Fibroblast of the aortic adventitia (primary cell): Measurements from ENCODE around the gene MPP3. TPM values are rescaled to one million over a fixed set of nuclear protein-coding genes. Genes with fewer than 3 reads are reported as not detected.
A peak's percentile ranks its signal among the peaks of the same experiment; 100 is the strongest.
"Not testable (repeated sequence)": the region's sequence is repeated elsewhere in the genome, so short reads cannot be mapped to it uniquely, and the experiment has no call there.

ENCODE experiments used
- DNase-seq: peaks from one replicate; pipeline ENCODE4 v3.0.0-alpha.2; 2010; ENCODE audit warnings: low read depth
- H3K4me3 ChIP-seq: 2 replicates; pipeline ENCODE4 v1.5.1; 2011; ENCODE audit warnings: low read depth, mild to moderate bottlenecking, control low read depth, low read length, moderate library complexity
- total RNA-seq: library from RNA; depleted of rRNA; stranded (reverse); fragments of >200 nt; gene quantifications from 2 replicates; pipeline ENCODE4 v1.2.3, GENCODE V29; 2012; ENCODE audit warnings: low replicate concordance
- TF ChIP-seq, protein P1 (sequence below): IDR thresholded peaks from 2 replicates; pipeline ENCODE4 v1.5.1; 2011; ENCODE audit warnings: mild to moderate bottlenecking, low read length, control low read depth, inconsistent platforms; ENCODE audit not compliant: insufficient read depth

MPP3 gene
- total RNA-seq, 1 donor: 9.6 TPM

DNA sequence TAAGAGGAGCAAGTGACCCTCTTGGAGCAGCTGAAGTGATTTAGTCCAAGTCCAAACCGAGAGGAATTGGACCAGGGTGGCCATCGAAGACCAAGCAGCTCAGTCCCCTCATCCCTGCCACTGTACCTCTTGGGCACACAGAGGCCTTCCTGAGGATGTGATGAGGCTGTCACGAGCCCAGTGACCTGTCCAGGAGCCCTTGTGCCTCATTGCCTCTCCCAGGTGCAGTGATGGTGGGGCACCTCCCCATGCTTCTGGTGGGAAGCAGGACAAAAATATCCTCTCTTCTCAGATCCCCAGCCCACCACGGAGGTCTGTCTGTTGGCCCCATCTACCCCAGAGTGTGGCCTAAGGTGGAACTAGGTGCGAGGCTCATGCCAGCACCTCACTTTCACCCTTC is 11.3 kb upstream of the MPP3 start:
- no peak overlapping the region for H3K4me3 ChIP-seq
- TF ChIP-seq, protein P1, sequence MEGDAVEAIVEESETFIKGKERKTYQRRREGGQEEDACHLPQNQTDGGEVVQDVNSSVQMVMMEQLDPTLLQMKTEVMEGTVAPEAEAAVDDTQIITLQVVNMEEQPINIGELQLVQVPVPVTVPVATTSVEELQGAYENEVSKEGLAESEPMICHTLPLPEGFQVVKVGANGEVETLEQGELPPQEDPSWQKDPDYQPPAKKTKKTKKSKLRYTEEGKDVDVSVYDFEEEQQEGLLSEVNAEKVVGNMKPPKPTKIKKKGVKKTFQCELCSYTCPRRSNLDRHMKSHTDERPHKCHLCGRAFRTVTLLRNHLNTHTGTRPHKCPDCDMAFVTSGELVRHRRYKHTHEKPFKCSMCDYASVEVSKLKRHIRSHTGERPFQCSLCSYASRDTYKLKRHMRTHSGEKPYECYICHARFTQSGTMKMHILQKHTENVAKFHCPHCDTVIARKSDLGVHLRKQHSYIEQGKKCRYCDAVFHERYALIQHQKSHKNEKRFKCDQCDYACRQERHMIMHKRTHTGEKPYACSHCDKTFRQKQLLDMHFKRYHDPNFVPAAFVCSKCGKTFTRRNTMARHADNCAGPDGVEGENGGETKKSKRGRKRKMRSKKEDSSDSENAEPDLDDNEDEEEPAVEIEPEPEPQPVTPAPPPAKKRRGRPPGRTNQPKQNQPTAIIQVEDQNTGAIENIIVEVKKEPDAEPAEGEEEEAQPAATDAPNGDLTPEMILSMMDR: no peak
- DNase-seq: no peak

DNA sequence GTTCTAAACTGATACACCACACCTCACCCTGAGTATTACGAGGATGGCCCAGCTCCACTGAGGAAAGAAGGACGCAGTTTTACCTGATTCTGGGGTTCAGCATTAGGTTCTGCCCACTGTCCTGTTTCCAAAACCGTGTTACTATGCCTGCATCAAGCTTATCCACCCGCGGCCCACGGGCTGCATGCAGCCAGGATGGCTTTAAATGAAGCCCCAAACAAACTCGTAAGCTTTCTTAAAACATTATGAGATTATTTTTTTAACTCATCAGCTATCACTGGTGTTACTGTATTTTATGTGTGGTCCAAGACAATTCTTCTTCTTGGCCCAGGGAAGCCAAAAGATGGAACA is 10.0 kb upstream of the MPP3 start:
- TF ChIP-seq, protein P1: no peak
- no peak for DNase-seq
- H3K4me3 ChIP-seq: no peak overlapping the region

DNA sequence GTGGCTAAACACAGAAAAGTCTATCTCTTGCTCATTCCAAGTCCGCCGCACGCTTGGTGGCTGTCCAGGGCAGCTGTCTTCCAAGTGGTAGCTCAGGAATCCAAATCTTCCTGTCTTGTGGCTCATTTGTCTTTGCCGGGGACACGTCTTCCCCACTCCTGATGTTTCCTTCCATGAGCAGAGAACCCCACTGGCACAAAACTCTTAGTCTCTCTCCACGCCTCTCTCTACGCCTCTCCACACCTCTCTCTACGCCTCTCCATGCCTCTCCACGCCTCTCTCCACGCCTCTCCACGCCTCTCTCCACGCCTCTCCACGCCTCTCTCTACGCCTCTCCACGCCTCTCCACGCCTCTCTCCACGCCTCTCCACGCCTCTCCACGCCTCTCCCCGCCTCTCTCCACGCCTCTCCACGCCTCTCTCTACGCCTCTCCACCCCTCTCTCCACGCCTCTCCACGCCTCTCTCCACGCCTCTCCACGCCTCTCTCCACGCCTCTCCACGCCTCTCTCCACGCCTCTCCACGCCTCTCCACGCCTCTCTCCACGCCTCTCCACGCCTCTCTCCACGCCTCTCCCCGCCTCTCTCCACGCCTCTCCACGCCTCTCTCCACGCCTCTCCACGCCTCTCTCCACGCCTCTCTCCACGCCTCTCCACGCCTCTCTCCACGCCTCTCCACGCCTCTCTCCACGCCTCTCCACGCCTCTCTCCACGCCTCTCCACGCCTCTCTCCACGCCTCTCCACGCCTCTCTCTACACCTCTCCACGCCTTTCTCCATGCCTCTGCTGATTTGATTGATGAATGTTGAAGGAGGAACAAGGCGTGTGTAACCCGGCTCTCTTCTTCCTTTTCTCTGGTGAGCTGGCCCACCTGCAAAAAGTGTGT is 9.4 kb upstream of the MPP3 start:
- DNase-seq: peak; percentile 14
- not testable (repeated sequence) for H3K4me3 ChIP-seq

DNA sequence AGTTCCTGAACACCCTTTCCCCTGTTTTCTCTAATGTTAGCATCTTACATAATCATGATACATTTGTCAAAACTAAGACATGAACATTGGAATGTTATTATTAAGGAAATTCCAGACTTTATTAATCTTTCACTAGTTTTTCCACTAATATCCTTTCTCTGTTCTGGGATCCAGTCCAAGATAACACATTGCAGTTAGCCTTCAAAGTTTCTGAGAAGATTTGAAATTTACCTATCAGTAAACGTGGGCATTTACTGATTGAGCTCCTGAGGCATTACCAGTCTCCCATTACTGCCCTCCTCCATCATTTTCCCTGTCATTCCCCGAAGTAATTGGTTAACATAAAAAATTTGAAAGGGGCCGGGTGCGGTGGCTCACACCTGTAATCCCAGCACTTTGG is 8.3 kb upstream of the MPP3 start:
- H3K4me3 ChIP-seq: no peak overlapping the region
- TF ChIP-seq, protein P1: no peak
- peak; percentile 14 for DNase-seq

DNA sequence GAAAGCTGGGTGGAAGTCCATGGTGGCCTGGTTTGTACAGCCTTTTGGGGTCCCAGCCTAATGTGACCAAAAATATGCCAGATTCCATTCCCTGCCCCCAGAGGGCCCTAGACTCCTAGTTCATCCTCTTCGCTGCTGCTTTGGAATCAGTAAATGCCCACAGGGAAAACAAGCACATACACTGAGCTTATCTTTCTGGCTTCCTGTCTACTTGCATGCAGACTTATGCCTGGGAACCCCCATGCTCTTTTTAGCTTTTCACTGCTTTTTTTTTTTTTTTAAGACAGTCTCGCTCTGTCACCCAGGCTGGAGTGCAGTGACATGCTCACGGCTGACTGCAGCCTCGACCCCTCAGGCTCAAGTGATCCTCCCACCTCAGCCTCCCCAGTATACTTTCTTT is 7.9 kb upstream of the MPP3 start:
- H3K4me3 ChIP-seq: no peak overlapping the region
- peak; percentile 37 for DNase-seq
- TF ChIP-seq, protein P1: no peak

DNA sequence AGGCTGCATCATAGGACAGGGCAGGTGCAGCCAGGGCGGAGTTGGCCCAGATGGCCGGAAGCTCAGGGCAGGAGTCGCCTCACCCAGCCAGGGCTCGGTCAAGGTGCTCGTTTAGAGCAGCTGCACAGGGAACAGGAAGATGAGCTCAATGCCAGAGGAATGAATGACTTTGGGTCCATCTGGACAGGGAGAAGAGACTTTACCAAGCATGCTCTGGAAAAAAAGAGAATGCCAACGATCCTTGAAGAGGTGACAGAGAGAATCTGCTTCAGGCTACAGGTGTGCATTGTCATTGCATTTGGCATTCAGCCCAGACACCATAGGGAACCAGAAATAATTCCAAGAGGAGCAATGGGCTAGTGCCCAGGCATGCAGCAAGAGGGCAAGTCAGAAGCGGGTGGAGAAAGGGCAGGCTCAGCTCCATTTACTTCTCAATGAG is 6.7 kb upstream of the MPP3 start:
- no peak overlapping the region for H3K4me3 ChIP-seq
- no peak for DNase-seq
- TF ChIP-seq, protein P1: no peak

DNA sequence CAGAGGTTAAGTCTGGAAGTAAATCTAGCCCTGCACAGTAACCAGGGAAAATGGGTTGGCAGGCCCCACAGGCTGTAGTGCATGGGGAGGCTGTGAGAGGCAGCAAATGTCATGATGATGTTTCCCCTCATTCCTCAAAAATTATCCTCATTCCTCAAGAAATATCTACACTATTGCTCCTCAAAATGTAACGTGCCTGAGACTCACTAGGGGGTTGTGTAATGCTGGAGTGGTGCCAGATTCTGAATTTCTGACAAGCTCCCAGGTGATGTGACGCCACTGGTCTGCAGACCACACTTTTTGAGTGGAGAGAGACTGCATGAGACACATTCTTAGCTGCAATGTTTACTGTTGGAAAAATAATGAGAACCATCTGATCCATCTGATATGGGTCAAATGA is 1.2 kb upstream of the MPP3 start:
- DNase-seq: peak; percentile 70
- no peak overlapping the region for H3K4me3 ChIP-seq
- TF ChIP-seq, protein P1: no peak
